ENCODE measurements around the gene PBX1.

- no peak for TF ChIP-seq ZNF394 (tag by site-specific recombination; IDR thresholded peaks at IDR 0.05; ENCODE audit: borderline replicate concordance)
- TF ChIP-seq CTCF (tag by site-specific recombination; IDR thresholded peaks at IDR 0.05): no peak
- no peak for TF ChIP-seq ZNF785 (tag by site-specific recombination; IDR thresholded peaks at IDR 0.05)
- no peak for TF ChIP-seq SP2 (tag by site-specific recombination; IDR thresholded peaks at IDR 0.05)
- no peak for TF ChIP-seq REST (tag by site-specific recombination; IDR thresholded peaks at IDR 0.05)
- TF ChIP-seq ZNF157 (tag by site-specific recombination; IDR thresholded peaks at IDR 0.05): no peak
- TF ChIP-seq ZBTB20 (tag by site-specific recombination; IDR thresholded peaks at IDR 0.05): no peak
- no peak for TF ChIP-seq ZBTB48 (tag by site-specific recombination; IDR thresholded peaks at IDR 0.05)
- TF ChIP-seq MZF1 (tag by site-specific recombination; IDR thresholded peaks at IDR 0.05; ENCODE audit: borderline replicate concordance): no peak
- TF ChIP-seq ZBTB44 (tag by site-specific recombination; IDR thresholded peaks at IDR 0.05): no peak
These were observed 143.7 kb downstream of the PBX1 start for GRCh38 chr1:164702664-164703063.
